RPMI7951 (cell line): ENCODE data around the gene HNRNPL. TPM values are rescaled to one million over a fixed set of nuclear protein-coding genes. Genes with fewer than 3 reads are reported as not detected.
"Not testable (repeated sequence)": the region's sequence is repeated elsewhere in the genome, so short reads cannot be mapped to it uniquely, and the experiment has no call there.

Experiments
- DNase-seq: peaks from one replicate; pipeline ENCODE4 v3.0.0-alpha.2; 2012; ENCODE audit warnings: low read depth
- total RNA-seq: library from RNA; depleted of rRNA; stranded (reverse); fragments of >200 nt; shearing (Covaris generic); gene quantifications from 2 replicates; pipeline ENCODE4 v1.2.3, GENCODE V29; 2014

Gene HNRNPL
- total RNA-seq, 1 experiment from 2014 or later: 229 TPM

DNA sequence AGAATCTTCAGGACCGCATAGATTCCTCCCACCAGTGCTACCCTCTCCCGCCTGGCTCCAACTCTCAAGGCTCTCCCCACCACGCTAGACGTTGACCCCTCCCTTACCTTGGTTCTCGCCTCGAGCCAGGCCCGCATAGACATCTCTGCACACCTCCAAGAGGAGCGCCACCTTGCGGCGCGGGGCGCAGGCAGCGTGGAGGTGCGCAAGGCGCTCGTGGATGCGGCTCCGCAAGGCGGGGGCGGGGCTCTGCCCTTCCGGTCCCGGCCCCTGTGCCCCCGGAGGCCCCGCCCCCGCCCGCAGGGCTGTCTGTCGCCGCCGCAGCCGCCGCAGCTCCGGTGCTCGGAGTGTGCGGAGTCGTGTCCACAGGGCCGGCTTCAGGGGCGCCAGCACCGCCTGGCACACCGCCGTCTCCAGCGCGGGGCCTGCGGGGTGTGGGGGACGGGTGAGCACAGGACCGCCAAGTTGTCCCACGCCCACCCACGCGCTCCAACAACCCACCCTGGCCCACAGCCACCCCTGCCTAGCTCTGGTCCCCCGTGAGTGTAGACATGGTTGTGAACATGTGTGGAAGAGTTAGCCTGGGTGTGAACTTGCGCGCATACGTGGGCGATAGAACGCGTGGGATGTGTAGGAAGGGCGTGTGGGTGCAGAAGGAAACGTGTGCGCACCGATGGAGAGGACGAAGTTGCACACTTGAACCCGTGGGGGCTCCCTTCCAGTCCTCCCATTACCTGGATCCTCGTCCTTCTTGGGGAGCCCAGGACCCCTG is 20.2 kb upstream of the HNRNPL start:
- DNase-seq: peak; percentile 77

DNA sequence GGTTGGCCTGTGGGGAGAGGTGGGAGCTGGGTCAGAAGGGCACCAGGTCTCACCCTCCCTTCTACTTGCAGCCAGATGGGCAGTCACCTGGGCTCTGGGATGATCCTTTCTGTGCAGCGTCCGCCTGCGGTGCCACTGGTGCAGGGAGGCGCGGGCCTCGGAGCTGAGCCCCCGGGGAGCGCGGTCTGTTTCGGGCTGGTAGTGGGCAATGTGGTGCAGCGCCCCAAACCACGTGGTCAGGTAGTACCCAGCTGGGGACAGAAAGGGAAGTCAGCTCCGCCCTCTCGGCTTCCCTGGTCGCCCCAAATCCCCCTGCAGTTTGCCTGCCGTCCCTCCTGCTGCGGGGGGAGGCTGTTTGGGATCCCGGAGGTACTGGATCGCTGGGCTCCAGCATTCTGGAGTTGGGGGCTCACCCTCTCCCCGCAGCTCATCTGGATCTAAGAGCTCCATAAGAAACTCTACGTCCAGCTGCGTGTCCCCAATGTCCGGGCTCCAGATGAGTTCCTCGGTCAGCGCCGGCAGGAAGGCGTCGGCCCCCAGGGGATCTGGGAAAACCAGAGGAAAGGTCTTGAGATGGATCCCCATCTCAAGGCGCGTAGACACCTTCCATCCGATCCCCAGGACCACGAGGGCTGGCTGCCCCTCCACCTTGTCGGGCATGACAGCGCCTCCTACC is 19.5 kb upstream of the HNRNPL start:
- DNase-seq: no peak

DNA sequence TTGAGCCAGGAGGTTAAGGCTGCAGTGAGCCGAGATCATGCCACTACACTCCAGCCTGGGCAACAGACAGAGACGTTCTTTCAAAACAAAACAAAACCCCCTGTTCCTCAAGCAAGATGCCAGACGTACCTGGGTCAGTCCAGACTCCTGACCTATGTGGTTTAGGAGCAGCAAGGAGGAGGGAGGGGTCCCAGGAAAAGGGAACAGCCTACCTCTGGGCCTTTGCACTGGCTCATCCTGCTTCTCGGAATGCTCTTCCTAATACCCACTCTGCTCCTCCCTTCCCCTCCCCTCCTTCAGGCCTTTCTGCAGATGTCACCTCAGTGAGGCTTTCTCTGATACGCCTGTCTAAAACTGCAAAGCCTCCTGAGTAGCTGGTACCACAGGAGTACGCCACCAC is 18.8 kb upstream of the HNRNPL start:
- no peak for DNase-seq

DNA sequence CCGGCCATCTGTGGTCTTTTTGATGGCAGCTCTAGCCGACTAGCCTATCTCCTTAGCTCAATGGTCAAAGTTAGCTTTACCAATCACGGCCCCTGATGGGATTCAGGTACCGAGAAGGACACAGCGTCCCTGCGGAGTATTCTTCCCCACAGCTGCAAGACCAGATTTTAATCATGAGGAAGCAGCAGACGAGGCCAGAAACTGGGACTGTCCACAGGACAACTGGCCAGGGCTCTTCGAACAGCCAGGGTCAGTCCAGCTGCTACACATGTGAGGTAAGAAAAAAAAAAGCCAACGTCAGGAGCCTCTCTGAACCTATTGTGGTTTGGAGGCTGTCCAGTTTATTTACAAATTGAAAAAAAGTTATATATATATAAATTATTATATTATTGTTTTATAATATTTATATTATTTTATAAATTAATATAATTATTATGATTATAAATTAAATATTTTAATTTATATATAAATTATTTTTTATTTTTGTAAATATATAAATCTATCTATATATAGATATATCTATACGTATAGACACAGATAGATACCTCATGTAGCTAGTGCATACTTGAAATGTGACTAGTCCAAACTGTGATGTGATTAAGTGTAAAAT is 17.5 kb upstream of the HNRNPL start:
- no peak for DNase-seq

DNA sequence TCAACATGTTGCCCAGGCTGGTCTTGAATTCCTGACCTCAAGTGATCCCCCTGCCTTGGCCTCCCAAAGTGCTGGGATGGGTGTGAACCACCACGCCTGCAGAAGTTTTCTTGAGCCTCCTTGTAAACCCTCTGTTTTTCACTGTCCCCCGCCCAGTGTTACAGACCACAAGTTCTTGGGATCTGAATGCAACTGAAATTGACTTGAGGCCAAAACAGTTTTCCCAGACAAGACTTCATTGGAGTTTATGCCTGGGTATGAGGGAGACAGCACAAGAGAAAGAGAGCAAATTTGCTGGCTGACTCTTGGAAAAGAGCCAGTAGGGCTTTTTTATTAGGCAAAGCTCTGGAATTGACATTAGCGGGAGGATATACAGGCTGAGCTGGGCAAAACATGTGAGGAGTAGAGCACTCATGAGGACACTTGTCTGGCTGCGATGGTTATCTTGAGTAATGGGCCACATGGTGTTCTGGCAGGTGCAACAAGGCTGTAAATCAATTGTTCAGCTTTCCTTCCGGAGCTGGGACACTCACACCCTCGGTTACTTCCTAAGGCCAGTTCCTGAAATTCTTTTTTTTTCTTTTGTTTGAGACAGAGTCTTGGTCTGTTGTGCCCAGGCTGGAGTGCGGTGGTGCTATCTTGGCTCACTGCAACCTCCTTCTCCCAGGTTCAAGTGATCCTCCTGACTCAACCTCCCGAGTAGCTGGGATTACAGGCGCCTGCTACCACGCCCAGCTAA is 12.7 kb upstream of the HNRNPL start:
- peak; percentile 66 for DNase-seq

DNA sequence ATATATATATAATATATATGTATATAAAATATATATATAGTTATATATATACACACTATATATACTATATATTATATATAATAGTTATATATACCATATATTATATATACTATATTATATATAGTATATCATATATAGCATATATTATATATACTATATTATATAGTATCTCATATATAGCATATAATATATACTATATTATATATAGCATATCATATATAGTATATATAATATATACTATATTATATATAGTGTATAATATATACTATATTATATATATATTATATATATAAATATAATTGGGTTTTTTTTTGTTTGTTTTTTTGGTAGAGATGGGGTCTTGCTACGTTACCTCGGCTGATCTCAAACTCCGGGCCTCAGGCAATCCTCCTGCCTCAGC is 11.6 kb upstream of the HNRNPL start:
- DNase-seq: no peak

DNA sequence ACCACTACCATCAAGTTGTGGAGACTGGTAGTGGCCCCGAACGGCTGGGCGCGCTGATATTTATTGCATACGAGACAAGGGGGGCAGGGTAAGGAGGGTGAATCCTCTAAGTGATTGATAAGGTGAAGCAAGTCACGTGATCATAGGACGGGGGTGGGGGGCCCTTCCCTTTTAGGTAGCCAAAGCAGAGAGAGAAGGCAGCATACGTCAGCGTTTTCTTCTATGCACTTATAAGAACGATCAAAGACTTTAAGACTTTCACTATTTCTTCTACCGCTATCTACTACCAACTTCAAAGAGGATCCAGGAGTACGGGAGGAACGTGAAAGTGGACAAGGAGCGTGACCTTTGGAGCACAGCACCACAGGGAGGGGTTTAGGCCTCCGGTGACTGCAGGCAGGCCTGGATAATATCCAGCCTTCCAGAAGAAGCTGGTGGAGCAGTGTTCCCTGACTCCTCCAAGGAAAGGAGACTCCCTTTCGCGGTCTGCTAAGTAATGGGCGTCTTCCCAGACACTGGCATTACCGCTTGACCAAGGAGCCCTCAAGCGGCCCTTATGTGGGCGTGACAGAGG is 9.9 kb upstream of the HNRNPL start:
- DNase-seq: not testable (repeated sequence)

DNA sequence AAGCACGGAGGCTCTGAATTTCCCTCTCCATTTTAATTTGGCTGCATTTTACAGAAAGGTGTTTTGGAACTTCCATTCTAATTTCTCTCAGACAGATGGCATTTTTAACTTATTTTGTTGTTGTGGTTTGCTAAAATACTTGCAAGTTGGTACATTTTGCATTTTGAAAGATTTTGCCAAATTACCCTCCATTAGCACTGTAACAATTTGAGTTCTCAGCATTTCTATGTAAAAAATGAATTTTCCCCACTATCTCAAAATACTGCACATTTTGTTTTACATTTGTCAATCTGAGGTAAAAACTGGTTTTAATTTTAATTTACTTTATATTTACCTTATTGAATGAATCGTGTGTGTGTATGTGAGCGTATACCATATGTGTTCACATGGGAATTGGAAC is 7.0 kb upstream of the HNRNPL start:
- no peak for DNase-seq

DNA sequence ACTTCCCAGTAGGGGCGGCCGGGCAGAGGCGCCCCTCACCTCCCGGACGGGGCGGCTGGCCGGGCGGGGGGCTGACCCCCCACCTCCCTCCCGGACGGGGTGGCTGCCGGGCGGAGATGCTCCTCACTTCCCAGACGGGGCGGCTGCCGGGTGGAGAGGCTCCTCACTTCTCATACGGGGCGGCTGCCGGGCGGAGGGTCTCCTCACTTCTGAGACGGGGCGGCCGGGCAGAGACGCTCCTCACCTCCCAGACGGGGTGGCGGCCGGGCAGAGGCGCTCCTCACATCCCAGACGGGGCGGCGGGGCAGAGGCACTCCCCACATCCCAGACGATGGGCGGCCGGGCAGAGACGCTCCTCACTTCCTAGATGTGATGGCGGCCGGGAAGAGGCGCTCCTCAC is 6.0 kb upstream of the HNRNPL start:
- not testable (repeated sequence) for DNase-seq

DNA sequence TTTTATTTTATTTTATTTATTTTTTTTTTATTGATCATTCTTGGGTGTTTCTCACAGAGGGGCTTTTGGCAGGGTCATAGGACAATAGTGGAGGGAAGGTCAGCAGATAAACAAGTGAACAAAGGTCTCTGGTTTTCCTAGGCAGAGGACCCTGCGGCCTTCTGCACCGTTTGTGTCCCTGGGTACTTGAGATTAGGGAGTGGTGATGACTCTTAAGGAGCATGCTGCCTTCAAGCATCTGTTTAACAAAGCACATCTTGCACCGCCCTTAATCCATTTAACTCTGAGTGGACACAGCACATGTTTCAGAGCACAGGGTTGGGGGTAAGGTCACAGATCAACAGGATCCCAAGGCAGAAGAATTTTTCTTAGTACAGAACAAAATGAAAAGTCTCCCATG is 5.2 kb upstream of the HNRNPL start:
- DNase-seq: not testable (repeated sequence)

DNA sequence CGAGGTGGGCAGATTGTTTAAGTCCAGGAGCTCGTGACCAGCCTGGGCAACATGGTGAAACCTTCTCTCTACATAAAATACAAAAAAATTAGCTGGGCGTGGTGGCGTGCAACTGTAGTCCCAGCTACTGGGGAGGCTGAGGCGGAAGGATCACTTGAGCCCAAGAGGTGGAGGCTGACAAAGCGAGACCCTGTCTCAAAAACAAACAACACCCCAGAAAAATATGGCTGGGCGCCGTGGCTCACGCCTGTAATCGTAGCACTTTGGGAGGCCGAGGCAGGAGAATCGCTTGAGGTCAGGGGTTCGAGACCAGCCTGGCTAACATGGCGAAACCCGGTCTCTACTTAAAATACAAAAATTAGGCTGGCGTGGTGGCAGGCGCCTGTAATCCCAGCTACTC is 3.4 kb upstream of the HNRNPL start:
- no peak for DNase-seq

DNA sequence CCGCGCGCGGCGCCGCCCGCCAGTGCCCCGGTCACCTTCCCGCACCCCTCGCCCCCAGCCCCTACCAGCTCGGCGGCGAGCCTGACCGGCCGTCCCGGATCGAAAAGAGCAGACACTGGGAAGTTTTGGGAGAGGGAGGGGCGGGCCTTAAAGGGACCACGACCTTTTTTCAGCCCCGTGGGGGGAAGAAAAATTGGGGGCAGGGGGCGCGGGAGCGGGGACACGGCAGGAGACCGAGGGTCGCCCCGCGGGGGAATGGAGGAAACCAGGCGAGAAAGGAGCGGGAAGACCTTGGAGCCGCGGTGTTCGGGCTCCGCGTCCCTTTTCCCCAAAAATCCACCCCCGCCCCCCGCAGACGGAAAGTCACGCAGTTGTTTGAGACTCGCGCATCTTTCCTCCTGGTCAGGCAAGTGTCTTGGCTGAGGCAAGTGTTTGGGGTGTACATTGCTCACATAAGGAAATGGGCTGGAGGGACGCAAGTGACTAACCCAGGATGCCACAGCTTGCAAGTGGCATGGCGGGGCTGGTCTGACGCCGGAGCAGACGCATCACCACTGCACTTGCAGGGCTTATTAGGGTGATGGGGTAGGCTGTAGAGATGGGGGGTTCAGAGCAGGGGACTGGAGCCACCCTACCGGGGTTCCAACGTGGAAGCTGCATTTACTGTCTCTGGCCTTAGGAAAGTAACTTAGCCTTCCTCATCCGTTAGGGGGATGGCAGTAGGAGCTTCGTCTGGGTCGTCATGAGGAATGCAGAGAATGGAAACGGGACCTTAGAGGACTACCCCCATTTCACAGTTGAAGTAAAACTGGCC is 2.7 kb upstream of the HNRNPL start:
- peak; percentile 81 for DNase-seq

DNA sequence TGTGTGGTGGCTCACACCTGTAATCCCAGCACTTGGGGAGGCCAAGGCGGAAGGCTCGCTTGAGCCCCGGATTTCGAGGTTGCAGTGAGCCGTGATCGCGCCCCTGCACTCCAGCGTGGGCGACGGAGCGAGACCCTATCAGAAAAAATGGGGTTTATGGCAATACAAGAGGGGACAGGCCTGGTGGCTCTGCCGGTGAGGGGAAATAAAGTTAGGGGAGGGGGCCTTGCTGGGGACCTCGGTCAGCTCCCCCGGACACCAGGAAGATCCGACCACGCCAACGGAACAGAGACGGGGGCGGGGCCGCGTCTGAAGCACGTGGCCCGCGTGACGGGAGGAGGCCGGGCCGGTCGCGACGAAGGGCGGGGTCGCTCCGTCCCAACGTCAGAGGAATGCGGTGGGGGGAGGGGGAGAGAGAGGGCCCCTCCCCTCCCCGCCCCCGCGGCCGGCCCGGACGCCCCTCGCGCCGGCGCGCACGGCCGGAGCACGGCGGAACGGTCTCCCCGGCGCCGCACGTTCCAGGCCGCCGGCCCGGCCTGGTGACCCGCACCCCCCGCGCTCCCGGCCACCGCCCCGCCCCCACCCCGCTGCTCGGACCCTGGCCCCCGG is 1.9 kb upstream of the HNRNPL start:
- peak; percentile 92 for DNase-seq

DNA sequence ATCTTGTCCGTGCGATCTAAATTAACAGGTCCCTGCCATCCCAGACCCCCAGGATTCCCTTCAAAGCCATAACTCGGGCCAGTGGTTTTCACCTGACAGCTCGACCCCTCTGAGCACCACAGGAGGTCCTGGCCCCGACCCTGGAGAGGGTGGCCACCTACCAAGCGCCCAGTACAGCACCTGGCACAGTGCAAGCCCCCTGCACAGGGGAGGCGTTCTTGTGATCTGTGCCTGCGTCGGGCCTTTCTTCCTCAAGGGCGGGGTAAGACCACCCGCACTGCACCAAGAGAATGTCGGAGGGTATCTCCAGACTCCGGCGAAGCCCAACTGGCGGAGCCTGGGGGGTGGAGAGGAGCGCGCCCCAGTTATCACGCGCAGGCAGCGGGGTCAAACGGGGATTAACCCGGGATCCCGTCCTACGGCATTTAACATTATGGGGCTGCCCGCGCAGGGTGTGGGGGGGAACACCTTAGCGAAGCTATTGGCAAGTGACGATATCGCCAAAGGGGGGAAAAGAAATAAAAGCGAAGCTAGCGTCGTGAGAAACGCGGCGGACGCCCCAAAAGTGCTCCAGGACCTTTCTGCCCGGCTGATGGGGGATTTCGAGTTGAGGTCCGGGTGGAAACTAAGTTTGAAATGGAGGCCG is 1.3 kb upstream of the HNRNPL start:
- no peak for DNase-seq

DNA sequence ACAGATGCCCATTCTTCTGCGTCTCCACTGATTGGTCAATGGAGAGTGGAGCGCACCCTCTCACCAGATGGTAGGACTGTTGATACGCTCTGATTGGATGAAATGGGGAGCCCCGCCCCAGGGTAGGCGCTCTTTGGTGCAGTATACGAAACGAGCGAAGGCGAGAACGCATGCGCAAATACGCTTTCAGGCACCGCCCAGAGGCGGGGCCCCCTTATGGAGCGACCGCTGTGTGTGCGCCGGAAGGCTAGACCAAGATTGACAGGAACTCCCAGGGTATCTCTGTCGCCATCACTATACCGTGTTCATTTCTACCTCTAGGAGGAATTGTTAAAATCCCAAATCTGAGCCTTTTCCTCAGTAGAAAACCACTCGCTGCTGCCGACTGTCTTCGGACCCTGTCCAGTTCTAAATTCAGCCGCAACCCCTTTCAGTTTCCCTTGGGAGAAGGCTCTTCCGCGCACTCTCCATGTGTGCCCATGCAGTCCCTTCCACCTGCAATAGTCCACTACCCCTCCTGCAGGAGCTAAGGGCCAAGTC is 720 bp upstream of the HNRNPL start:
- DNase-seq: no peak

DNA sequence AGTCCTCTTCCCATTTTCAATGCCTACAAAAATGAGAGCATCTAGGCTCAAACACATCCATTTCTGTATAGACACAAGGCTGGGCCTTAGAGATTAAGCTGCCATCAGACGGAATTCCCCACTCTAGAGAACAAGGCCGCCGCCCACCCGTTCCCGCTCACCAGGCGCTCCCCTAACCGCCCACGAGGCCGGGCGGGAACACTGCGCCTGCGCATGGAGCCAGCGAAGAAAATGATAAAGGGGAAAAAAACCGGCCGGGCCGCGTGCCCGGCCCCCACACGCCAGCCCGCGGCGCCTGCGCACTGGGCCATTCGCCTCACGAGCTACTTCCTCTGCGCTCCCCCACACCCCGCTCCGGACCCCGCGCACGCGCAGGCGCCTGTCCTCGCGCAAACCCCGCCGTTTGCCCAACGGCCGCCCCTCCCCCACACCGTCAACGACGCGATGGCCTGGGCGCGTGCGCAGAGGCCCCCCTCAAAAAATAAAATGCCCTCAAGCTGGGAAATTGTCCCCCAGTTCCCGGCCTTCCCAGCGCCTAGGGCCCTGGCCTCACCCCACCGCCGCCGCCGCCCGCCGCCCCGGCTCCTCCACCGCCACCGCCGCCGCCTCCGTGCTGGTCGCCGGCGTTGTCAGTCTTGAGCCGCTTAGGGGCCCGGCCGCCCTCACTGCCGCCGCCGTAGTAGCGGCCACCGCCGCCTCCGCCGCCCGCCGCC is 483 bp downstream of the HNRNPL start:
- DNase-seq: peak; percentile 94

DNA sequence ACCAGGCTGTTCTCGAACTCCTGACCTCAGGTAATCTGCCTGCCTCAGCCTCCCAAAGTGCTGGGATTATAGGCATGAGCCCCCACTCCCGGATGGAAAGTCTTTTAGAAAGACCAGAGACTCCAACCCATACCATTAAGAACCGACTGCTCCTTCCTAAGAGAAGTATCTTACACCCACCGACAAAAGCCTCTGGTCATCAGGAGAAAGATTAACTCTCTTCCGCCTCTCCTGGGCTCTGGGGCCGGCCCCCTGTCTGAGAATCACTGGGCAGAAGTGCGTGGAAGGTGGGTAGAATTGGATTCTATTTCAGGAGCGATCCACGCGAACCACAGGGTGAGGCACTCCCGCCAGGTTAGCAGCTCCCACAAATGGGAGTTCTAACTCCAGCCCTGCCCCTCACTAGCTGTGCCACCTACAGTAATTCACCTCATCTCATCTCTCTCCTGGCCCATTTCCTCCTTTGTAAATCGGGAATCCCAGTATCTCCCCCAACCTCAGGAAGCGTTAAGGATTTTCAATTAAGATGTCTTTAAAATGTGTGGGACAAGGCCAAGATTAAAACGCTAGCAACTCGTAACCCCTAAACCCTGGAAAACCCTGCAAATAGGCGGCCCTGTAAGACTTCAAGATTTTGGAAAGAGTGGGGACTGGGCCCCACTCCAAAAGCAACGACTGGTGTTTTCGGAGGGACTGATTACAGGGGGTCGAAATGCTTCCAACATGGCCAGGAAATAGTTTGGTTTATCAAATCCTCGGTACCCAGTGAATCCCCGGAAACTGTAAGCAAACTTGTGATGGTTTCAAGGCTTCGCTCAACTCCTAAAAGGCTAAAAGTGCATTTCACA is 1.3 kb downstream of the HNRNPL start:
- DNase-seq: no peak

DNA sequence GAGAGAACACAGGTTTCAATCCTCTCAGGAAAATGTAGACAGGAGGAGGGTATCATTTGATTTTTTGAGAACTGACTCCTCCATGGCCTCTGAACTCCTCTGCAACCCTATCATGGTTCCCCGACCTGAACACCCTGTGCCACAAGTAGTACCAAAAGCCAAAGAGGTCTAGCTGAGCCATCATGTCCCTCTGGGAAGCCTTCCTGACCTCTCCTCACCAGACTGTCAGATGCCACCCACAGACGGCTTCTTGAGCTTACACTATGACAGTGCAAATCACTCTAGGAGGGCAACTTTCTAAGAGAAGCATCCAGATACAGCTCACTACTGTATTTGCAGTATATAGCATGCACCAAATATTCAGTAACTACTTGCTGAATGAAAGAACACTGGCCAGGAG is 3.7 kb downstream of the HNRNPL start:
- no peak for DNase-seq
